SJCRH30 (cell line): Measurements from ENCODE around the gene NPS. TPM values are rescaled to one million over a fixed set of nuclear protein-coding genes. Genes with fewer than 3 reads are reported as not detected.

Experiments used
- DNase-seq, 2 experiments: peaks; one replicate each; pipeline ENCODE4 v3.0.0-alpha.2; 2015 to 2020
- H3K27ac ChIP-seq: fragments of 250-450 bp; sonication (Bioruptor Pico); 2 replicates; pipeline ENCODE4 v1.5.1; 2020; ENCODE audit warnings: mild to moderate bottlenecking, moderate library complexity
- H3K27me3 ChIP-seq: fragments of 250-450 bp; sonication (Bioruptor Pico); 2 replicates; pipeline ENCODE4 v1.5.1; 2020; ENCODE audit warnings: mild to moderate bottlenecking, moderate library complexity
- H3K36me3 ChIP-seq: fragments of 250-450 bp; sonication (Bioruptor Pico); 2 replicates; pipeline ENCODE4 v1.5.1; 2020; ENCODE audit warnings: mild to moderate bottlenecking, moderate library complexity
- H3K4me1 ChIP-seq: fragments of 250-450 bp; sonication (Bioruptor Pico); 2 replicates; pipeline ENCODE4 v1.5.1; 2020; ENCODE audit warnings: mild to moderate bottlenecking, moderate library complexity
- H3K4me3 ChIP-seq: fragments of 250-450 bp; sonication (Bioruptor Pico); 2 replicates; pipeline ENCODE4 v1.5.1; 2020; ENCODE audit warnings: mild to moderate bottlenecking, moderate library complexity
- H3K9me3 ChIP-seq: fragments of 250-450 bp; sonication (Bioruptor Pico); replicated peaks from 2 replicates; pipeline ENCODE4 v1.5.1; 2020; ENCODE audit warnings: mild to moderate bottlenecking, moderate library complexity
- total RNA-seq: library from RNA; depleted of rRNA; stranded (reverse); fragments of >200 nt; shearing (Covaris generic); gene quantifications from 2 replicates; pipeline ENCODE4 v1.2.3, GENCODE V29; 2014

Gene NPS
- total RNA-seq, 1 experiment from 2014 or later, result not detected

GRCh38 chr10:127535802-127536515 is 13.2 kb upstream of the NPS start:
- Histone ChIP-seq H3K4me3 (no peak overlapping the region), H3K27me3 (no peaks in the 10 kb centered on the region), H3K4me1 (no peaks in the 10 kb centered on the region), H3K36me3 (no peaks in the 10 kb centered on the region), H3K9me3 (no peaks in the 10 kb centered on the region), H3K27ac (no peak overlapping the region)
- DNase-seq, result no peak

GRCh38 chr10:127536972-127537760 is 11.9 kb upstream of the NPS start:
- Histone ChIP-seq H3K27me3 (no peaks in the 10 kb centered on the region), H3K27ac (no peak overlapping the region), H3K4me1 (no peaks in the 10 kb centered on the region), H3K9me3 (no peaks in the 10 kb centered on the region), H3K4me3 (no peak overlapping the region), H3K36me3 (no peaks in the 10 kb centered on the region)
- no peak for DNase-seq

GRCh38 chr10:127537924-127538323 is 11.2 kb upstream of the NPS start:
- H3K9me3 ChIP-seq, result no peaks in the 10 kb centered on the region
- no peaks in the 10 kb centered on the region for H3K27me3 ChIP-seq
- H3K4me3 ChIP-seq, result no peak overlapping the region
- H3K36me3 ChIP-seq, result no peaks in the 10 kb centered on the region
- DNase-seq, result no peak
- no peak overlapping the region for H3K27ac ChIP-seq
- no peaks in the 10 kb centered on the region for H3K4me1 ChIP-seq

- no peaks in the 10 kb centered on the region for H3K27me3 ChIP-seq
- H3K4me3 ChIP-seq, result no peak overlapping the region
- H3K27ac ChIP-seq, result no peak overlapping the region
- H3K4me1 ChIP-seq, result no peaks in the 10 kb centered on the region
- no peaks in the 10 kb centered on the region for H3K36me3 ChIP-seq
- 0 out of 2 replicates have a peak, but pooled peaks cover 8% of the 10 kb centered on the region for H3K9me3 ChIP-seq
- no peak for DNase-seq
Observed at GRCh38 chr10:127548022-127548421, 1.1 kb upstream of the NPS start.

GRCh38 chr10:127550861-127551260 is 1.8 kb downstream of the NPS start:
- DNase-seq, result no peak
- Histone ChIP-seq H3K9me3 (0 out of 2 replicates have a peak, but pooled peaks cover 2% of the 10 kb centered on the region), H3K4me3 (no peak overlapping the region)

GRCh38 chr10:127552446-127552845 is 3.3 kb downstream of the NPS start:
- H3K4me3 ChIP-seq, result no peak overlapping the region
- H3K9me3 ChIP-seq, result no peaks in the 10 kb centered on the region
- DNase-seq, result no peak
- H3K36me3 ChIP-seq, result no peaks in the 10 kb centered on the region
- no peak overlapping the region for H3K27ac ChIP-seq
- H3K4me1 ChIP-seq, result no peaks in the 10 kb centered on the region
- no peaks in the 10 kb centered on the region for H3K27me3 ChIP-seq

More at GRCh38 chr10:127550861-127551260, 1.8 kb downstream of the NPS start:
- H3K4me1 ChIP-seq, result no peaks in the 10 kb centered on the region
- no peaks in the 10 kb centered on the region for H3K27me3 ChIP-seq
- H3K36me3 ChIP-seq, result no peaks in the 10 kb centered on the region
- no peak overlapping the region for H3K27ac ChIP-seq

- H3K36me3 ChIP-seq, result no peaks in the 10 kb centered on the region
- no peak overlapping the region for H3K27ac ChIP-seq
- H3K4me1 ChIP-seq, result no peaks in the 10 kb centered on the region
- no peaks in the 10 kb centered on the region for H3K9me3 ChIP-seq
- DNase-seq, result no peak
- H3K27me3 ChIP-seq, result no peaks in the 10 kb centered on the region
- no peak overlapping the region for H3K4me3 ChIP-seq
Observed at GRCh38 chr10:127553417-127553816, 4.3 kb downstream of the NPS start.

- H3K27me3 ChIP-seq, result no peaks in the 10 kb centered on the region
- peak; percentile 35 to 47 for DNase-seq
- no peaks in the 10 kb centered on the region for H3K9me3 ChIP-seq
- H3K4me1 ChIP-seq, result no peaks in the 10 kb centered on the region
- no peak overlapping the region for H3K27ac ChIP-seq
- H3K36me3 ChIP-seq, result no peaks in the 10 kb centered on the region
- no peak overlapping the region for H3K4me3 ChIP-seq
Observed at GRCh38 chr10:127556916-127557315, 7.8 kb downstream of the NPS start.

- no peaks in the 10 kb centered on the region; the same call in 1 of the 2 replicates for H3K27me3 ChIP-seq
- no peaks in the 10 kb centered on the region for H3K36me3 ChIP-seq
- no peak overlapping the region for H3K4me3 ChIP-seq
- H3K27ac ChIP-seq, result no peak overlapping the region
- no peaks in the 10 kb centered on the region for H3K9me3 ChIP-seq
- DNase-seq, result no peak
- H3K4me1 ChIP-seq, result no peaks in the 10 kb centered on the region
Observed at GRCh38 chr10:127561647-127562046, 12.5 kb downstream of the NPS start.

- no peak overlapping the region for H3K4me3 ChIP-seq
- peak; percentile 20 to 51 for DNase-seq
- H3K9me3 ChIP-seq, result no peaks in the 10 kb centered on the region
- peaks cover 3% of the 10 kb centered on the region; the same call in 1 of the 2 replicates for H3K27me3 ChIP-seq
- no peaks in the 10 kb centered on the region for H3K36me3 ChIP-seq
- H3K4me1 ChIP-seq, result no peaks in the 10 kb centered on the region
- H3K27ac ChIP-seq, result no peak overlapping the region
Observed at GRCh38 chr10:127563718-127564553, 14.8 kb downstream of the NPS start.

- no peaks in the 10 kb centered on the region for H3K4me1 ChIP-seq
- peaks cover 3% of the 10 kb centered on the region; the same call in 1 of the 2 replicates for H3K27me3 ChIP-seq
- DNase-seq, result no peak
- H3K27ac ChIP-seq, result no peak overlapping the region
- no peaks in the 10 kb centered on the region for H3K9me3 ChIP-seq
- H3K36me3 ChIP-seq, result no peaks in the 10 kb centered on the region
- no peak overlapping the region for H3K4me3 ChIP-seq
Observed at GRCh38 chr10:127564644-127565043, 15.5 kb downstream of the NPS start.

GRCh38 chr10:127565583-127565982 is 16.5 kb downstream of the NPS start:
- Histone ChIP-seq H3K4me3 (no peak overlapping the region), H3K27me3 (peaks cover 3% of the 10 kb centered on the region; the same call in 1 of the 2 replicates), H3K36me3 (no peaks in the 10 kb centered on the region), H3K27ac (no peak overlapping the region), H3K4me1 (no peaks in the 10 kb centered on the region), H3K9me3 (no peaks in the 10 kb centered on the region)
- no peak for DNase-seq

GRCh38 chr10:127569210-127569609 is 20.1 kb downstream of the NPS start:
- H3K27ac ChIP-seq, result no peak overlapping the region
- H3K36me3 ChIP-seq, result no peaks in the 10 kb centered on the region
- no peaks in the 10 kb centered on the region for H3K4me1 ChIP-seq
- DNase-seq, result no peak
- H3K4me3 ChIP-seq, result no peak overlapping the region
- peaks cover 3% of the 10 kb centered on the region; the same call in 1 of the 2 replicates for H3K27me3 ChIP-seq
- H3K9me3 ChIP-seq, result no peaks in the 10 kb centered on the region

GRCh38 chr10:127570036-127570435 is 20.9 kb downstream of the NPS start:
- no peak for DNase-seq
- H3K4me3 ChIP-seq, result no peak overlapping the region

More at GRCh38 chr10:127570036-127570435, 20.9 kb downstream of the NPS start:
- Histone ChIP-seq H3K27me3 (peaks cover 3% of the 10 kb centered on the region; the same call in 1 of the 2 replicates), H3K36me3 (no peaks in the 10 kb centered on the region), H3K4me1 (no peaks in the 10 kb centered on the region), H3K27ac (no peak overlapping the region), H3K9me3 (no peaks in the 10 kb centered on the region)
